ENCODE data around the gene NME7.

NME7 gene

DNA sequence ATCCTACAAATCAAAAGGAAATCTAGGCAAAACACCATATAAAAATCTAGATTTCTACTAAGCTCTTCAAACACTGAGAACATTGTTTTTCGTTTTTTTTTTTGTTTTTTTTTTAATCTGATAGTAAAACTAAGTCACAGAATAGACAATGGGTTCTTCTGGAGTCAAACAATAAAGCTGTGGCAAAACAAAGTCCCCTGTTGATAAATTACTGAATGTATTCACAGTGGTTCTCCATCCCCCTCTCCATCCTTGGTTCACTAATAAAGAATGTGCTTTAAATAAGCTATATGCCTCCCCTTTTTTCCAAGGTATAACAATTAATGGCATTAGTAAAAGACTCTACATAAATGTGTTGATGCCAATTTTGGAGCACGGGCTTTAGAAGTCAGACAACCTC, 277.8 kb downstream of the NME7 start:
- no peak for DNase-seq (ENCODE audit: low read depth)
- TF ChIP-seq, protein P1, sequence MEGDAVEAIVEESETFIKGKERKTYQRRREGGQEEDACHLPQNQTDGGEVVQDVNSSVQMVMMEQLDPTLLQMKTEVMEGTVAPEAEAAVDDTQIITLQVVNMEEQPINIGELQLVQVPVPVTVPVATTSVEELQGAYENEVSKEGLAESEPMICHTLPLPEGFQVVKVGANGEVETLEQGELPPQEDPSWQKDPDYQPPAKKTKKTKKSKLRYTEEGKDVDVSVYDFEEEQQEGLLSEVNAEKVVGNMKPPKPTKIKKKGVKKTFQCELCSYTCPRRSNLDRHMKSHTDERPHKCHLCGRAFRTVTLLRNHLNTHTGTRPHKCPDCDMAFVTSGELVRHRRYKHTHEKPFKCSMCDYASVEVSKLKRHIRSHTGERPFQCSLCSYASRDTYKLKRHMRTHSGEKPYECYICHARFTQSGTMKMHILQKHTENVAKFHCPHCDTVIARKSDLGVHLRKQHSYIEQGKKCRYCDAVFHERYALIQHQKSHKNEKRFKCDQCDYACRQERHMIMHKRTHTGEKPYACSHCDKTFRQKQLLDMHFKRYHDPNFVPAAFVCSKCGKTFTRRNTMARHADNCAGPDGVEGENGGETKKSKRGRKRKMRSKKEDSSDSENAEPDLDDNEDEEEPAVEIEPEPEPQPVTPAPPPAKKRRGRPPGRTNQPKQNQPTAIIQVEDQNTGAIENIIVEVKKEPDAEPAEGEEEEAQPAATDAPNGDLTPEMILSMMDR (conservative IDR thresholded peaks at IDR 0.05; ENCODE audit: low read depth, low read length), result no peak
- no peak overlapping the region for H3K4me3 ChIP-seq (ENCODE audit: low read length)

DNA sequence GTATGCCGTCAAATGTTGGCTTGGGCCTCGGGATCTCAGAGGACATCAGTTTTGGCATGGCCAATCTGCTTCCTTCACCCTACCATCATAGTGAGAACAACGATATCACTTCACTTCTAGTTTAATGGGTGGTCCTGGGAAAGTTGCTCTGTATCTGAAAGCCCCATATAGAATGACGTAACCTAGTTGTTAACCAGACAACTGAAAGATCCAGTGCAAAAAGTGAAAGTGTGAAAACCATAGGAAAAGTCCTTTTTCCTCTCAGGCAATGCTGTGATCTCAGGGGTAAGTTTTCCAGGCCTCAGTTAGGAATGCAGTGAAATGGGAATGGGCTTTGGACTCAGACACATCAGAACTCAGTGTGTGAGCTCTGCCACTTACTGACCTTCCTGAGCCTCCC, 279.7 kb downstream of the NME7 start:
- no peak overlapping the region for H3K4me3 ChIP-seq (ENCODE audit: low read length)
- TF ChIP-seq, protein P1 (conservative IDR thresholded peaks at IDR 0.05; ENCODE audit: low read depth, low read length), result no peak

DNA sequence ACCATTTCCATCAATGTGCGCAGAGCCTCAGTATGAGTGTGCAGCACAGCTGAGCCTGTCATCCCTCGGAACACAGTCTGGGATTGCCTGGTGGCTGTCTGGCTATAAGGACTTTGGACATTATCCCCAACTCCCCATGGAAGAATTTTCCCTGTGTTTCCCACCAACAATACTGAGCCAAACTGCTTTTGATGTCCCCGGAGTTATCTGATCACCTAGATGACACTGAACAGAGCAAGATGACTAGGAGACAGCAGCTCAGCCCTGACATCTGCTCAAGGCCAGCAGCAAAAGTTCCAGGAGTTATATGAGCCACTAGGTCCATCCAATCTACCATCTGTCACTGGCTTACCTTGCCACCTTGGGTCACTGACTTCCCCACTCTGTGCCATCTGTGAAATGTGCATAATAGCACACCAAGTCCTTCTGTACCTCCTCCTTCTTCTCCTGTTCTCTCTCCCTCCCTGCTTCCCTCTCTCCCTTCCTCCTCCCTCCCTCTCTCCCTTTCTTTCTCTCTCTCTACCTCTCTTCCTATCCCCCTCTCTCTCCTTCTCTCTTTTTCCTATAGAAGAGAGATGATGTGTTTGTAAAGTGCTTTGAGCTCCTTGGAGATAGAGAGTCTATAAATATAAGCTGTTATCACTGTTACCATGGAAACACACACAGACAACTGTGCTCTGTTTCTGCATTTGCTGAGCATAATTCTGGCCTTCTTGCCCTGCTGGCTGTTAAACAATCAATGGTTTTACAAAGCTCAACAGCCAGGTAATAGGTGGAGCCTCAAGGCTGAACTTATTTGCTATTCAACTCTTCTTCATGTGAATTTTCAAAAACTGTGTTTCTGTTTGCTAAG, 280.8 kb downstream of the NME7 start:
- no peak for DNase-seq (ENCODE audit: low read depth)
- TF ChIP-seq, protein P1 (conservative IDR thresholded peaks at IDR 0.05; ENCODE audit: low read depth, low read length), result no peak

More for the DNA sequence above, 279.7 kb downstream of the NME7 start:
- DNase-seq (ENCODE audit: low read depth), result no peak

DNA sequence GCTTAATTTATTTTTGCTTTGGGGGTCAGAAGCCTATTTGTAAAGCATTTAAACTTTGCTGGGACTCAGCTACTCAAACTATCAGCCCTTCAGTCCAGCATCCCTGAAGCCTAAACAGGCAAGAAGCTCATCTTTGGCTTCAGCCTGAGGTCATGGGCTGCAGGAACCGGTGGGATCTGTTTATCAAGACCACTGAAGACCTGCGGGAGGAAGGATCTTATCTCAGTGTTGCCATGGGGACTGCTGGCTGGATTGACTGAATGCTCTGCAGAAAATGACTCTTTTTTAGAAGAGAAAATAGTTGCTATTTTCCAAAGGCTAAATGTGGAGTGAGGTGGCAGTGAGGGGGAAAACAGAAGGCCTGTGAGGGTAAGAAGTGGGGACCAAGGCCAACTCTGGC, 281.7 kb downstream of the NME7 start:
- no peak overlapping the region for H3K4me3 ChIP-seq (ENCODE audit: low read length)
- DNase-seq (ENCODE audit: low read depth), result no peak
- TF ChIP-seq, protein P1 (conservative IDR thresholded peaks at IDR 0.05; ENCODE audit: low read depth, low read length), result no peak

More for the DNA sequence above, 280.8 kb downstream of the NME7 start:
- H3K4me3 ChIP-seq (ENCODE audit: low read length), result no peak overlapping the region

Measured in retinal pigment epithelial cell (primary cell).